ENCODE data around the gene NXPH3.

The NXPH3 gene

DNA sequence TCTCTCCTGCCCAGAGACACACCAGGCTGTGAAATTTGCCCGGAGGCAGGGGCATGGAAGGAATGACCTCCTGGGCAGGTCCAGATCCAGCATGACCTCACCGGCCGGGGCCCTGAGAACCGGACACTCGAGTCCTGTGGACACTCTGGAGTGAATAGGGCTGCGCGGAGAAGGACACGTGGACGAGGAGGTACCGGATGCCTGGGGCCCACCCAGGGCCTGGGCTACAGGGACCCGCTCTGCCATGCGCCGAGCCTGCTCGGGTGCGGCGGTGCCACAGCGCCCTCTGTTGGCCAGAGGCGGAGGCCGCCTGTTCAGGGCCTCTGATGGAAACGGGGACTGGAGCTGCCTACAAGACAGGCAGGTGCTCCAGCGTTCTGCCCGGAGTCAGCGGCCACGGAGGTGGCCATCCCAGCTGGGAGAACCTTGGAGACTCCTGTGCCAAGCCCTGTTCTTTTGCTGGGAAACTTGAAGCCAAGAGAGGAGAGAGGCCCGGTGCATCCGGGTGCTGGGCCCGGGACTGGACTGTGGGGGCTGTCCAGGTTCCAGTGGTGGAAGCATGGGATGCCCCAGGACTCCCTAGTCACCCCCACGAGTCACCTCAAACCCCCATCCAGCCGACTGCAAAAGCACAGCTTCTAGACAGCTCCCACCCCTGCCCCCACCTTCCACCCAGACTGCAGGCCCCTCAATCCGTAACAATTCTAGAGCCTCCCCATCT is 19.3 kb upstream of the NXPH3 start (continued):
- TF ChIP-seq, protein P1, sequence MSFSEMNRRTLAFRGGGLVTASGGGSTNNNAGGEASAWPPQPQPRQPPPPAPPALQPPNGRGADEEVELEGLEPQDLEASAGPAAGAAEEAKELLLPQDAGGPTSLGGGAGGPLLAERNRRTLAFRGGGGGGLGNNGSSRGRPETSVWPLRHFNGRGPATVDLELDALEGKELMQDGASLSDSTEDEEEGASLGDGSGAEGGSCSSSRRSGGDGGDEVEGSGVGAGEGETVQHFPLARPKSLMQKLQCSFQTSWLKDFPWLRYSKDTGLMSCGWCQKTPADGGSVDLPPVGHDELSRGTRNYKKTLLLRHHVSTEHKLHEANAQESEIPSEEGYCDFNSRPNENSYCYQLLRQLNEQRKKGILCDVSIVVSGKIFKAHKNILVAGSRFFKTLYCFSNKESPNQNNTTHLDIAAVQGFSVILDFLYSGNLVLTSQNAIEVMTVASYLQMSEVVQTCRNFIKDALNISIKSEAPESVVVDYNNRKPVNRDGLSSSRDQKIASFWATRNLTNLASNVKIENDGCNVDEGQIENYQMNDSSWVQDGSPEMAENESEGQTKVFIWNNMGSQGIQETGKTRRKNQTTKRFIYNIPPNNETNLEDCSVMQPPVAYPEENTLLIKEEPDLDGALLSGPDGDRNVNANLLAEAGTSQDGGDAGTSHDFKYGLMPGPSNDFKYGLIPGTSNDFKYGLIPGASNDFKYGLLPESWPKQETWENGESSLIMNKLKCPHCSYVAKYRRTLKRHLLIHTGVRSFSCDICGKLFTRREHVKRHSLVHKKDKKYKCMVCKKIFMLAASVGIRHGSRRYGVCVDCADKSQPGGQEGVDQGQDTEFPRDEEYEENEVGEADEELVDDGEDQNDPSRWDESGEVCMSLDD (tag by site-specific recombination; IDR thresholded peaks at IDR 0.05) = peak; percentile 55; the same call in 1 of the 2 replicates
- TF ChIP-seq MZF1 (tag by site-specific recombination; IDR thresholded peaks at IDR 0.05; ENCODE audit: borderline replicate concordance) = no peak
- peak; percentile 34; the same call in 1 of the 2 replicates for TF ChIP-seq ZBTB48 (tag by site-specific recombination; IDR thresholded peaks at IDR 0.05)
- TF ChIP-seq GLIS1 (tag by site-specific recombination; IDR thresholded peaks at IDR 0.05) = peak; percentile 89
- peak; percentile 22; the same call in 1 of the 2 replicates for TF ChIP-seq SP3 (tag by site-specific recombination; IDR thresholded peaks at IDR 0.05)
- no peak for TF ChIP-seq ZNF114 (tag by site-specific recombination; IDR thresholded peaks at IDR 0.05)
- TF ChIP-seq ZNF394 (tag by site-specific recombination; IDR thresholded peaks at IDR 0.05; ENCODE audit: borderline replicate concordance) = peak; percentile 73; the same call in 1 of the 2 replicates

DNA sequence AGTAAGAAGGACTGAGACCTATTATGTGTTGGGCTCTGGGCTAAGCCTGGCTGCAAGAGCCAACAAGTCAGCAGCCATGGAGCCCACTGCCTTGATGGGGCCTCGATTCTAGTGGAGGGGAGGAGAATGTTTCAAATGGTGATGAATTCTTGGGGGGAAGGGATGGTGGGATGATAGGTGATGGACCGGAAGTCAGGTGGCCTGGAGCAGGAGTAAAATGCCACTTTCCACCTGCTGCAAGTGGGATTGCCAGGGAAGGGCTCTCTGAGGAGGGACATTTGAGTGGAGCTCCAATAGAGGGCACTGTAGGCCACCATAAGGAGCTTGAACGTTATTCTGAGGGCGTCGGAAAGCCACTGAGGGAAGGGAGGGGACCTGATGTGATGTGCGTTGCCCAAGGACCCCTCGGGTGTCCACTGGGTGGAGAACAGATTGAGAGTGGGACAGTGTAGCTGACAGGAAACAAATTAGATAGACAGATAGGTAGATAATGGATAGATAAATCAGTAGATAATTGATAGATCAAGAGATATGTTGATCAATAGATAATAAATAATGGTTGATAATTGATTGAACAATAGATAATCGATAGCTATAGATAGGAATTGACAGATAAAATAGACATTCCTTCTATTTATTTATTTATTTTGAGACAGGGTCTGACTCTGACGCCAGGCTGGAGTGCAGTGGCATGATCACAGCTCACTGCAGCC is 18.2 kb upstream of the NXPH3 start:
- 0 out of 2 replicates have a peak, but pooled peaks cover 2% of the 10 kb centered on the region for H3K4me1 ChIP-seq (ENCODE audit: control insufficient read depth, insufficient read depth, low read length)
- H3K36me3 ChIP-seq (ENCODE audit: control insufficient read depth in 2 of 2, insufficient read depth in 1 of 2, low read length in 2 of 2) = no peaks in the 10 kb centered on the region
- H3K9me3 ChIP-seq (ENCODE audit: control insufficient read depth, insufficient read depth, low read depth, low read length) = no peaks in the 10 kb centered on the region
- POLR2A ChIA-PET = interaction anchor here (1.0 to 1.3 kb wide), 3 partner anchors 62 to 207 kb away, joined by 3 to 6 read pairs (median 4); partner anchors contain the start of genes FAM117A, NGFR and PHB1
- H3K27ac ChIP-seq (ENCODE audit: extremely low read depth, low read depth, low read length) = no peak overlapping the region
- TF ChIP-seq KLF1 (tag by site-specific recombination; IDR thresholded peaks at IDR 0.05) (no peak), ZBTB8A (tag by site-specific recombination; IDR thresholded peaks at IDR 0.05) (0 out of 2 replicates have a peak, but pooled peaks have one; percentile 16), HOXD13 (CRISPR knock-in tag; IDR thresholded peaks at IDR 0.05; ENCODE audit: borderline replicate concordance) (no peak), IKZF3 (tag by site-specific recombination; IDR thresholded peaks at IDR 0.05) (peak; percentile 59; the same call in 1 of the 2 replicates), ZNF335 (tag by site-specific recombination; conservative IDR thresholded peaks at IDR 0.05) (peak; percentile 89), SCRT2 (tag by site-specific recombination; IDR thresholded peaks at IDR 0.05) (peak; percentile 85), ZNF654 (tag by site-specific recombination; IDR thresholded peaks at IDR 0.05; ENCODE audit: low read depth) (peak; percentile 76), ZNF324 (tag by site-specific recombination; IDR thresholded peaks at IDR 0.05) (no peak), SCRT1 (tag by site-specific recombination; IDR thresholded peaks at IDR 0.05; ENCODE audit: borderline replicate concordance) (peak; percentile 72; the same call in 1 of the 2 replicates), ZNF138 (tag by site-specific recombination; IDR thresholded peaks at IDR 0.05; ENCODE audit: borderline replicate concordance) (no peak), ZNF629 (tag by site-specific recombination; IDR thresholded peaks at IDR 0.05) (0 out of 2 replicates have a peak, but pooled peaks have one; percentile 13), PRDM1 (tag by site-specific recombination; IDR thresholded peaks at IDR 0.05) (0 out of 2 replicates have a peak, but pooled peaks have one; percentile 7)
- TF ChIP-seq, protein P2, sequence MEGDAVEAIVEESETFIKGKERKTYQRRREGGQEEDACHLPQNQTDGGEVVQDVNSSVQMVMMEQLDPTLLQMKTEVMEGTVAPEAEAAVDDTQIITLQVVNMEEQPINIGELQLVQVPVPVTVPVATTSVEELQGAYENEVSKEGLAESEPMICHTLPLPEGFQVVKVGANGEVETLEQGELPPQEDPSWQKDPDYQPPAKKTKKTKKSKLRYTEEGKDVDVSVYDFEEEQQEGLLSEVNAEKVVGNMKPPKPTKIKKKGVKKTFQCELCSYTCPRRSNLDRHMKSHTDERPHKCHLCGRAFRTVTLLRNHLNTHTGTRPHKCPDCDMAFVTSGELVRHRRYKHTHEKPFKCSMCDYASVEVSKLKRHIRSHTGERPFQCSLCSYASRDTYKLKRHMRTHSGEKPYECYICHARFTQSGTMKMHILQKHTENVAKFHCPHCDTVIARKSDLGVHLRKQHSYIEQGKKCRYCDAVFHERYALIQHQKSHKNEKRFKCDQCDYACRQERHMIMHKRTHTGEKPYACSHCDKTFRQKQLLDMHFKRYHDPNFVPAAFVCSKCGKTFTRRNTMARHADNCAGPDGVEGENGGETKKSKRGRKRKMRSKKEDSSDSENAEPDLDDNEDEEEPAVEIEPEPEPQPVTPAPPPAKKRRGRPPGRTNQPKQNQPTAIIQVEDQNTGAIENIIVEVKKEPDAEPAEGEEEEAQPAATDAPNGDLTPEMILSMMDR (tag by site-specific recombination; IDR thresholded peaks at IDR 0.05) = peak; percentile 82
- TF ChIP-seq, protein P3, sequence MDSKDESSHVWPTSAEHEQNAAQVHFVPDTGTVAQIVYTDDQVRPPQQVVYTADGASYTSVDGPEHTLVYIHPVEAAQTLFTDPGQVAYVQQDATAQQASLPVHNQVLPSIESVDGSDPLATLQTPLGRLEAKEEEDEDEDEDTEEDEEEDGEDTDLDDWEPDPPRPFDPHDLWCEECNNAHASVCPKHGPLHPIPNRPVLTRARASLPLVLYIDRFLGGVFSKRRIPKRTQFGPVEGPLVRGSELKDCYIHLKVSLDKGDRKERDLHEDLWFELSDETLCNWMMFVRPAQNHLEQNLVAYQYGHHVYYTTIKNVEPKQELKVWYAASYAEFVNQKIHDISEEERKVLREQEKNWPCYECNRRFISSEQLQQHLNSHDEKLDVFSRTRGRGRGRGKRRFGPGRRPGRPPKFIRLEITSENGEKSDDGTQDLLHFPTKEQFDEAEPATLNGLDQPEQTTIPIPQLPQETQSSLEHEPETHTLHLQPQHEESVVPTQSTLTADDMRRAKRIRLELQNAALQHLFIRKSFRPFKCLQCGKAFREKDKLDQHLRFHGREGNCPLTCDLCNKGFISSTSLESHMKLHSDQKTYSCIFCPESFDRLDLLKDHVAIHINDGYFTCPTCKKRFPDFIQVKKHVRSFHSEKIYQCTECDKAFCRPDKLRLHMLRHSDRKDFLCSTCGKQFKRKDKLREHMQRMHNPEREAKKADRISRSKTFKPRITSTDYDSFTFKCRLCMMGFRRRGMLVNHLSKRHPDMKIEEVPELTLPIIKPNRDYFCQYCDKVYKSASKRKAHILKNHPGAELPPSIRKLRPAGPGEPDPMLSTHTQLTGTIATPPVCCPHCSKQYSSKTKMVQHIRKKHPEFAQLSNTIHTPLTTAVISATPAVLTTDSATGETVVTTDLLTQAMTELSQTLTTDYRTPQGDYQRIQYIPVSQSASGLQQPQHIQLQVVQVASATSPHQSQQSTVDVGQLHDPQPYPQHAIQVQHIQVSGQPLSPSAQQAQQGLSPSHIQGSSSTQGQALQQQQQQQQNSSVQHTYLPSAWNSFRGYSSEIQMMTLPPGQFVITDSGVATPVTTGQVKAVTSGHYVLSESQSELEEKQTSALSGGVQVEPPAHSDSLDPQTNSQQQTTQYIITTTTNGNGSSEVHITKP (tag by site-specific recombination; IDR thresholded peaks at IDR 0.05) = 0 out of 2 replicates have a peak, but pooled peaks have one; percentile 21
- CTCF ChIA-PET = interaction anchor here (0.6 to 9.5 kb wide), 69 partner anchors 11 to 518 kb away, joined by 3 to 303 read pairs (median 5); partner anchors contain the start of genes DLX3, NGFR, PHB1 and SLC35B1
- H3K4me3 ChIP-seq (ENCODE audit: low read depth, low read length) = no peak overlapping the region
